Osteoblast (primary cell): ENCODE data around the gene PAX5. TPM values are rescaled to one million over a fixed set of nuclear protein-coding genes. Genes with fewer than 3 reads are reported as not detected.

Experiments
- DNase-seq: peaks from one replicate; pipeline ENCODE4 v3.0.0; 2011; ENCODE audit warnings: low spot score, mixed read lengths; ENCODE audit not compliant: insufficient read length; ENCODE audit errors: missing footprints
- H2AFZ ChIP-seq: 2 replicates; pipeline ENCODE4 v1.6.0; 2011; ENCODE audit warnings: mild to moderate bottlenecking, low read length
- H3K27ac ChIP-seq: 2 replicates; pipeline ENCODE4 v1.5.1; 2011; ENCODE audit warnings: mild to moderate bottlenecking, low read depth, low read length, moderate library complexity
- H3K27me3 ChIP-seq: 2 replicates; pipeline ENCODE4 v1.6.0; 2012; ENCODE audit warnings: mild to moderate bottlenecking, control low read depth, inconsistent platforms, low read length, moderate library complexity; ENCODE audit not compliant: insufficient read depth
- H3K36me3 ChIP-seq: 2 replicates; pipeline ENCODE4 v1.5.1; 2011; ENCODE audit warnings: mild to moderate bottlenecking, low read length, control low read depth, moderate library complexity; ENCODE audit not compliant: insufficient read depth
- H3K4me1 ChIP-seq: 2 replicates; pipeline ENCODE4 v1.5.1; 2011; ENCODE audit warnings: mild to moderate bottlenecking, low read length, control low read depth, moderate library complexity; ENCODE audit not compliant: insufficient read depth
- H3K4me2 ChIP-seq: 2 replicates; pipeline ENCODE4 v1.6.0; 2011; ENCODE audit warnings: mild to moderate bottlenecking, low read length; ENCODE audit not compliant: insufficient read depth
- H3K4me3 ChIP-seq: fragments of 200-600 bp; sonication (generic); 3 replicates; pipeline ENCODE4 v1.5.1; 2012; ENCODE audit warnings: mild to moderate bottlenecking, low read length, inconsistent platforms; ENCODE audit not compliant: insufficient read depth
- H3K79me2 ChIP-seq: 2 replicates; pipeline ENCODE4 v1.6.0; 2012; ENCODE audit warnings: mild to moderate bottlenecking, low read length, control low read depth, inconsistent platforms; ENCODE audit not compliant: insufficient read depth
- H3K9me3 ChIP-seq: 2 replicates; pipeline ENCODE4 v1.5.1; 2011; ENCODE audit warnings: low read depth, low read length, control low read depth
- H4K20me1 ChIP-seq: 2 replicates; pipeline ENCODE4 v1.6.0; 2012; ENCODE audit warnings: mild to moderate bottlenecking, low read length, control low read depth; ENCODE audit not compliant: insufficient read depth
- total RNA-seq: library from RNA; depleted of rRNA; stranded (reverse); fragments of >200 nt; gene quantifications from 2 replicates; pipeline ENCODE4 v1.2.3, GENCODE V29; 2012
- TF ChIP-seq, protein P1 (sequence below): IDR thresholded peaks from 2 replicates; pipeline ENCODE4 v1.5.1; 2011; ENCODE audit warnings: mild to moderate bottlenecking, low read depth, low read length, moderate library complexity; ENCODE audit errors: extremely low read depth

PAX5 gene
- total RNA-seq, 1 donor: not detected

DNA sequence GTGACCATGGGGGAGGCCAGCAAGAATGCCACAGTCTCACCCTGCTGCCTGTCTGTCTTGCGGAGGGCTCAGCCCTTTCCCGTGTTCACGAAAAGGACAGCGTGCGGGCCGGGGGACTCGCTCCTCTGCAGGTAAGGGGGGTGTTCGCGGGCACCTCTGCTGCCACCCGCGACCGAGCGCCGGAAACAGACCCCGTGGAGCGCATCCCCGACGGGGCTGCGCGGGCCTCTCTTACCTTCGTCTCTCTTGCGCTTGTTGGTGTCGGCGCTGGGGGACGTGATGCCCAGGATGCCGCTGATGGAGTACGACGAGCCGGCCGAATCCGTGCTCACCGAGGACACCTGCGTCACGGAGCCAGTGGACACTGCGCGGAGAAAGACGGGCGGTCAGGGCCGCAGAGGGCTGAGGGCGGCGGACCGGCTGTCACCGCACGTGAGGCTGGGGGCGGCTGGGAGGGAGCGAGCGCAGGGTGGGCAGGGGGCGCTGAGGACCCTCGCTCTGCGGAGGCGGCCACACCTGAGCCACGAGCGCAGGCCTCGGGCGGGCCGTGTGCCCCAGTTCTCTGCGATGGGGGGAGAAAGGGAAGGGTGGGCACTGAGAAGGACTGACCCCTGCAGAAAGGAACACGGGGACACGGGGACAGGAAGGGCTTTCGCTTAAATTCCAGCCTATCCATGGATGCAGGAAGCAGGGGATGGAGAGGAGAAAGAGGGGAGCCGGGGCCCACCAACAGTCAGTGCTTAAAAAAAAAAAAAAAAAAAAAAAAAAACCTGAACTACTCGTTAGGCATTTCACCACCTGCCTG is 31.5 kb downstream of the PAX5 start:
- peaks cover 83% of the 10 kb centered on the region for H3K27me3 ChIP-seq
- H2AFZ ChIP-seq: no peak overlapping the region
- H3K4me1 ChIP-seq: no peaks in the 10 kb centered on the region
- H3K79me2 ChIP-seq: no peaks in the 10 kb centered on the region
- H3K9me3 ChIP-seq: no peaks in the 10 kb centered on the region
- H4K20me1 ChIP-seq: no peaks in the 10 kb centered on the region
- TF ChIP-seq, protein P1, sequence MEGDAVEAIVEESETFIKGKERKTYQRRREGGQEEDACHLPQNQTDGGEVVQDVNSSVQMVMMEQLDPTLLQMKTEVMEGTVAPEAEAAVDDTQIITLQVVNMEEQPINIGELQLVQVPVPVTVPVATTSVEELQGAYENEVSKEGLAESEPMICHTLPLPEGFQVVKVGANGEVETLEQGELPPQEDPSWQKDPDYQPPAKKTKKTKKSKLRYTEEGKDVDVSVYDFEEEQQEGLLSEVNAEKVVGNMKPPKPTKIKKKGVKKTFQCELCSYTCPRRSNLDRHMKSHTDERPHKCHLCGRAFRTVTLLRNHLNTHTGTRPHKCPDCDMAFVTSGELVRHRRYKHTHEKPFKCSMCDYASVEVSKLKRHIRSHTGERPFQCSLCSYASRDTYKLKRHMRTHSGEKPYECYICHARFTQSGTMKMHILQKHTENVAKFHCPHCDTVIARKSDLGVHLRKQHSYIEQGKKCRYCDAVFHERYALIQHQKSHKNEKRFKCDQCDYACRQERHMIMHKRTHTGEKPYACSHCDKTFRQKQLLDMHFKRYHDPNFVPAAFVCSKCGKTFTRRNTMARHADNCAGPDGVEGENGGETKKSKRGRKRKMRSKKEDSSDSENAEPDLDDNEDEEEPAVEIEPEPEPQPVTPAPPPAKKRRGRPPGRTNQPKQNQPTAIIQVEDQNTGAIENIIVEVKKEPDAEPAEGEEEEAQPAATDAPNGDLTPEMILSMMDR: no peak
- DNase-seq: no peak
- no peaks in the 10 kb centered on the region for H3K36me3 ChIP-seq
- H3K4me3 ChIP-seq: no peak overlapping the region
- no peak overlapping the region for H3K4me2 ChIP-seq
- no peak overlapping the region for H3K27ac ChIP-seq

DNA sequence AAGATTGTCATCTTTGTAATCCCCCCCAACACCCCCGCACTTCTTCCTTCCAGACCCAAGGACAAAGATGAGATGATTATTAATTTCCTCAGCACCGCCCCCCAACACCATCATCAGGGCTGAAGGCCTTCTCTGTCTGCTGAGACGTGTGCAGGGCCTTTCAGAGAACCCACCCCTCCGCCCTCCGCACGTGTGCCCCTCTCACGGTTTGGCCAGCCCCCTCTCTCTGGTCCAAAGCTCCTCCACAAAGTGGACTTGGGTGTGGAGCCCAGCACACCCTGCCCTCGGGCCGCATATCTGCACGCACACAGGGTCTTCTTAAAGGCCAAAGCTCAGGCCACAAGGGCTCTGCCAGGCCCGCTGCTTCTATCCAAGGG is 32.0 kb downstream of the PAX5 start:
- Histone ChIP-seq H3K4me3 (no peak overlapping the region), H3K36me3 (no peaks in the 10 kb centered on the region), H3K27ac (no peak overlapping the region), H3K4me2 (no peak overlapping the region), H3K4me1 (no peaks in the 10 kb centered on the region), H4K20me1 (no peaks in the 10 kb centered on the region), H2AFZ (no peak overlapping the region), H3K9me3 (no peaks in the 10 kb centered on the region), H3K79me2 (no peaks in the 10 kb centered on the region), H3K27me3 (peaks cover 78% of the 10 kb centered on the region)
- TF ChIP-seq, protein P1: no peak
- DNase-seq: no peak

DNA sequence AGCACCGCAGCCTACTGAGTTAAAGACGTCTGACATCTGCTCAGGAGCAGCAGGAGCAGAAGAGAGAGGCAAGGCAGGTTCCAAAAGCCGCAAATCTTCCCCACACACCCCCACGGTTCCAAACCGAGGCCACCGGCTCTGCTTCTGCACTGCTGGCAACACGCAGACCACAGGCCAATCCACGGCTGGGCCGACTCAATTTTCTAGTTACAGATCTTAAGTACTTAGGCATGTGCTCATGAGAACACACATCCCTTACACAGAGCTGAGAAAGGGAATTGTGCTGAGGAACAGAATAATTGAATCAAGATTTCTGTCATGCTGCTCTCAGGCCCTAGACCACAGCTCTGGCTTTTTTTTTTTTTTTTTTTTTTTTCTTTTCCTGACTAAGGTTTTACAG is 32.6 kb downstream of the PAX5 start:
- no peak overlapping the region for H3K4me2 ChIP-seq
- no peaks in the 10 kb centered on the region for H4K20me1 ChIP-seq
- peaks cover 72% of the 10 kb centered on the region for H3K27me3 ChIP-seq
- no peak overlapping the region for H3K27ac ChIP-seq
- H3K4me3 ChIP-seq: no peak overlapping the region
- H3K36me3 ChIP-seq: no peaks in the 10 kb centered on the region
- no peak for DNase-seq
- no peak overlapping the region for H2AFZ ChIP-seq
- no peaks in the 10 kb centered on the region for H3K9me3 ChIP-seq
- H3K79me2 ChIP-seq: no peaks in the 10 kb centered on the region
- TF ChIP-seq, protein P1: no peak
- H3K4me1 ChIP-seq: peaks cover 1% of the 10 kb centered on the region

DNA sequence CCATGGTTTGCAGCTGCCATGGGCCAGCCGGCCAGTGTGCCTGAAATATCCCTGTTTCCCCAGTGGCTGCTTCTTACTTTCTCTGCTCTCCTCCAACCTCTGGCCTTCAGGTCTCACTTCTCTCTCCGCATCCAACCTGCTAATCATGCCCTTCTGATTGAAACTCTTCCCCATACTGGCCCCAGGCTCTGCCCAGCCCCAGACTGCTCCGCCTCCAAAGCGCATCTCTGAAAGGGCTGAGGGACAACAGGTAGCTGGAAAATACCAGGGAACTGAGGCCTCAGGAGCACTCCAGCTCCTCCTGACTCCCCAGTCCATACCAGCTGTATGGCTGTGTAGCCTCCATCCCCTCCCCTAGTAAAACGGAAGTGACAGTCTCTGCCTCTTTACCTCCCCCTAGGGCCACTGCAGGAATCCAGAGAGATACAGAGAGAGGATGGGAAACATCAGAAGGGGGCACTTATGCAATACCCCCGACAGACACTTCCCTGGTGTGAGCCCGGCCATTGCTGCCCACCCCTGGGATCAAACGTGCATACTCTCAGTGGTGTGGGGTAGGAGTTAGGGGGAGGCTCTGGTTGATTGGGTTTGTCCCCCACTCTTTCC is 34.2 kb downstream of the PAX5 start:
- Histone ChIP-seq H3K79me2 (no peaks in the 10 kb centered on the region), H3K36me3 (no peaks in the 10 kb centered on the region), H2AFZ (no peak overlapping the region), H4K20me1 (no peaks in the 10 kb centered on the region), H3K9me3 (no peaks in the 10 kb centered on the region), H3K27me3 (peaks cover 59% of the 10 kb centered on the region), H3K4me2 (no peak overlapping the region), H3K27ac (no peak overlapping the region), H3K4me3 (no peak overlapping the region), H3K4me1 (peaks cover 7% of the 10 kb centered on the region)
- DNase-seq: no peak
- TF ChIP-seq, protein P1: no peak
